Activated gamma-delta T cell treated with Interleukin-2 at 50 U/mL for 16 hours (primary cell): Measurements from ENCODE around the gene ACAP2.

Experiments
- DNase-seq: peaks from one replicate; pipeline ENCODE4 v3.0.0-alpha.2; 2020

The ACAP2 gene

GRCh38 chr3:195285372-195285771 lies 157.4 kb downstream of the ACAP2 start:
- DNase-seq = no peak

DNA sequence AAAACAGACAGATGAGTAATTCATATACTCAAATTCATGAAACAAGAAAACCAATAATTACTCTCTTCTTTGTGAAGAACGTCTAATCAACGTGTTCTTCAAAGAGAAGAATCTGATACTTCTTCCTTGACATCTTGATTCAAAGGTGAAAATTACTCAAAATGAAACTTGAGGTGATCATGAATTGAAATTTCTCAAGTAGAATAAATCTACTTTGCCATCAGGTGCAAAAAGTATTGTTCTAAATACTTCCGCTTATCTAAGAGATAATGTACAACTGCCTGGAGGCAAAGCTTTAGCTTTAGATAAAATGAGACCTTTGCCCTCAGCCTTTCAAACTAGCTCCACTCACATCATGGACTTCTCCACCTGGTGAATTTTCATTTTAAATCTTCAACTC lies 158.0 kb downstream of the ACAP2 start:
- no peak for DNase-seq

DNA sequence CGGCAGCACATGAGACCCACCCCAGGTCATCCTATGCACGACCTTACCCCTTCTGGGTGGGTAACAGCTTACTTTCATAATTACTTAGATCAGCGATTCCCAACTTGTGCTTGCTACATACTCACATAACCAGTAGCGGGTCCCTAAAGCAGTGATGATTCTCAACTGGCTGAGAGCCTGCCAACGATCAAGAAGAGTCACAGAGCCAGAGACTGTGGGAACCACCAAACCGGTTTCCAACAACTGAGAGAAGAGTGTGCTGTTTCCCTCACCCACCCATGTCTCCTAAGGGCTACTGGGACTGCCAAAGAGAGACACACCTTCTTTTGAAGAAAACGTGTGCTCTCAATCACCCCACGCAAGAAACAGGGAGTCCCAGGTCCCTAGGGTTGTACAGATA lies 159.9 kb downstream of the ACAP2 start:
- no peak for DNase-seq

- DNase-seq = no peak
Measured at GRCh38 chr3:195274259-195274966, 168.4 kb downstream of the ACAP2 start.

DNA sequence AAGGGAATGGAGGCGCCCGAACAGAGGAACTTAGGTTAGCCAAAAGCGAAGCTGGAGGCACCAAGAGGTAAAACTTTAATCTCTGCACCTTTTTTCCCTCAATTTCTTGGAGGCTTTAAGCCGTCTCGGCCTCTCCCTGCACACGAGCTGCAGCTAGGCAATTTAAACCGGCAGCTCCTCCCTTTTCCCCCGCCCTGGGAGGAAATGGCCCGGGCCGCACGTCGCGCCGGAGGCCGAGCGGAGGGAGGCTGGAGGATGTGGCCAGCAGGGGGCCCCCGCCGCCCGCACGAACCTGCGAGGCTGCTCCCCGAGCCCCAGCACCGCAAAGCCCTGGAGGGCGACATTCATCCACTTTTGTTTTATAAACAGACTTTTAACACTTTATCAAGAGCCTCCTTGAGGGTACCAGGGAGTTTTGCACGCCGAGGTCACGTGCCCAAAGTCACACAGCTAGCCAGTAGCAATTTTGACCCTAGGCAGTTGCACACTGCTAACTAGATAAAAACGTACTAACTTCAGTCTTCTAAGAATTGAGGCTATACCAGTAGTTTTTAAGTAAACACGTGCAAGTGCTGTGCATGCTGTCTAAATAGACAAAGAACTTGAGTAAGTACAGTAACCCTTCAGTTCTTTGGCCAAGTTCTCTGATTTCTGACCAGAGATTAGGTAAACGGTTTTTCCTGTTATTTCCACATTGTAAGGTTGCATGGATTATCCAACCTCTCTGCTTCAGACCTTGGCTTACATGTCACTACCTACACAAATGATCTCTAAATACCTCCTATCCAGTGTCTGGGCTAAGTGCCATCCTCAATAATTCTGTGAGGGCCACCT lies 171.2 kb downstream of the ACAP2 start:
- DNase-seq = peak; percentile 89

DNA sequence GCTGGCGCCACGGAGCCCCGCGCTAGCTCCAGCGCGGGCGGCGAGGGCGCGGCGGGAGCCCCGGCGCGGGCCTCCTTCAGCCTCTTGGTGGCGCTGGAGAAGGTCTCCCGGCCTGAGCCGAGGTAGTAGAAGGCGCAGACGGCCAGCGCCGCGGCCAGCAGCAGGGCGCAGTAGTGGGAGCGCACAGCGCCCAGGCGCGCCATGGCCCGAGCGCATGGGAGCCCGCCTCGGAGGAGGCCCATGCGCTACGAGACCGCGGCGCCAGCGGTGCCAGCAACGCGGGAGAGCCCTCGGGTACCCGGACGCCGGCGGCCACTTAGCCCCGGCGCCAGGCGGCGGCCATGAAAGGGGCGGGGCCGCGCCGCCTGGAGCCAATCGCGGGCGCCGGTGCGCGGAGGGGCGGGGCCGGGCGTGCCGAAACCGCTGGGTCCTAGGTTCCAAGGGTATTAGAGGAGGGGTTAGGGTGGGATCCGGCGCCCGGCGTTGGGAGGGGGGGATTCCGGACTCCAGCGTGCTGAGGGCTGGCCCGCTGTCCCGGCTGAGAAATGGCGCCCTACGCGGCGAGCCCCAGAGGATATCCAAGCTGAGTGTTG lies 171.9 kb downstream of the ACAP2 start, which contains the start of gene XXYLT1:
Gene XXYLT1 (minus strand): TSS at position 343 of the 593 bp plus-strand sequence. CDS start 101 bp downstream, at position 242.
- peak; percentile 87 for DNase-seq

DNA sequence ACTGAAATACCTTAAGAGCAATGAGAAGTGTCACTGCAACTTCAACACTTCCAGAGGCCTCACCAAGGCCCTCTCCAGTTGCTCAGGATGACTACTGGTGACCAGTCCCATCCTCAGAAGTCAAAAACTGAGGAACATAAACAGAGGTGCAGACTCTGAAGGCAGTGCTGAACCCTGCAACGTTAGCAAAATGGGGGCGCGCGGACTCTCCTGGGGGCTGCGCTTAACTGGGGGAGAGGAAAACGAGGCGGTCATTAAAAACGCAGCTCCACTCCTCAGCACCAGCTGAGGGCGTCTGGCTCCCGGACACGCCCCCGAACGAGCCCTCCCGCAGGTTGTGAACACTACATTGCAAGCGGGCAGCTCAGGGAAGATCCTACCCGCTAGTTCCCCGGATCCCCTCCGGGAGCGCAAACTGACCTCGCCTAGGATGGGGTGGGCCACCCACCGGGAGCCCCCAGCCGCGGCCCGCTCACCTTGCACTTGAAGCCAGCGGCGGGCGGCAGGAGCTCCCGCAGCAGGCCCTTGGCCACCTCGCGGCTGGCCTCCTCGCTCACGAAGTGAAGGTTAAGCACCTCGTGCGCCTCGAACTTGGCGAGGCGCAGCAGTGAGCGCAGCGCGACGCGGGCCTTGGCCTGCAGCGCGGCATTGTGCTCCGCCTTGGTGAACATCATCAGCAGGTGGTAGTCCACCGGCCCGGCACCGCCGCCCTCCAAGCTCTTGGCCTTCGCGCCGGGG lies 172.6 kb downstream of the ACAP2 start:
- no peak for DNase-seq

GRCh38 chr3:195269375-195270078 lies 173.3 kb downstream of the ACAP2 start:
- DNase-seq = no peak

DNA sequence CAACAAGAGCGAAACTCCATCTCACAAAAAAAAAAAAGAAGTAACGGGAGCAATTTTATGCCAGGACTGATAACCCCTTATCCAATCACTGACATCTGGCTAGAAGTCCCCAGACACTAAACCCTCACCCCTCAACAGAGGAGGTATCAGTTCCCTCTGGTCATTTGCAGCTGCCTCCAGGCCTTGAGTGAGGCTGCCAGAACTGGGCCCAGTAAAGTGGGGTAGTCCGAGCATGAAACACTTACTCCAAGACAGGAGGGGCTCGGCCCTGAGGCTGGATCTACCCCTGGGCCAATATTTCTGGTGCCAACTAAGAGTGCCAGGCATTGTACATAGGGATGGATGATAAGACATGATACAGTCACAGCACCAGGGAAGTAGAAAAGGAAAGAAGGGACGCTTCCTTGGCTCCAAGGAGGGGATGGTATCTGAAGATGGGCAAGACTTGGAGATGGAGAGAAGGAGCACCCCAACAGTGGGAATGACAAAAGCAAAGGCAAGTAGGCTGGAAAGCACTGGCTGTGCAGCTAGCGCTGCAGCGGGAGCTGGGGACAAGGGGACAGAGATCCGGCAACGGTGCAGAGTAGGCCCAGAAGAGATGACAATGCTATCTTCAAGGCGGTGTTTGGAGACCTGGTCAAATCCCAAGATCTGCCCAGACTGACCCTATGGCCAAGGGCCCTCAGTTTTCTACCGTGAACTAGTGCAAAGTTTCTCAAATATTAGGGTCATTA lies 174.1 kb downstream of the ACAP2 start:
- DNase-seq = no peak

DNA sequence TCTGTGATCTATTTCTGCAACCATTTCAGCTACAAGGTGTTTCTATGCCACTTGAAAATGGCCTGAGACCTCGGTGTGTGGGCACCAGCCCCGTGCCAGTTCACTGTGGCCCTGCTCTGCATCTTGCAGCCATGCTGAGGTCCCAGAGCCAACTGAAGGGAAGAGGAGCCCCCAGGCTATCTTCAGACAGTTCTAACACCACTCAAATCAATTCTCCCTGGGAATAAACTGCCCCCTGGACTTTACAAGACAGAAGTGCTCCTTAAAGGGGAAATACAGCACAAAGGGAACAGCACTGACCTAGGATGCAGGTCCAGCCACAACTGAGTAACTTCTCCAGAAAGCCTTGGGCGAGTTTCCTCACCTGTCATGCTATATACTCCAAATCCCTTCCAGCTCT lies 175.7 kb downstream of the ACAP2 start:
- no peak for DNase-seq

GRCh38 chr3:195266428-195266827 lies 176.4 kb downstream of the ACAP2 start:
- DNase-seq = no peak

DNA sequence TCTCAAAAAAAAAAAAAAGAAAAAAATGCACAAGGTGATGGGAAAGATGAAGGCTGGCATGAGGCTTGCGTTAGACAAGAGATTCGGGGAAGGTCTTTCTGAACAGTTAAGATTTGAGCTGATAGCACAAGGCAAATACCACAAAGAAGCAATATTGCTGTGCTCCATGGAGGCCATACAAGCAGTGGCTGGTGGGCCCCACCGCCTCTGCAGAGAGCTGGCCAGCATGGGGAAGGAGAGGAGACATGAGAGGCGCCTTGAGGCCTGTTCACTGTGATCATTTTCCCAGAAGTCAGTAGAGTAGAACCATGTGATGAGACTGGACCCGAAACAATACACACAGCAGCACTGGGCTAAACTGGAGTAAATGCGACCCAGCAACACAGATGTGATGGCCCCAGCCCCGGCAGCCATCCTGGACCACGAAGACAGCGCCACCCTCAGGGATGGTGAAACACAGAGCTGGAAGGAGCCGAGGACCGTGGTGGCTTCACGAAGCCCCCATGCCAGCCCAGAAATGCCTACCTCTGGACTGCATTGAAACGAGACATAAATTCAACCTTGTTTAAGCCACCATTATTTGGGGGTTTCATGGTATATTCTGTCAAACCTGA lies 177.3 kb downstream of the ACAP2 start:
- no peak for DNase-seq

GRCh38 chr3:195263925-195264600 lies 178.8 kb downstream of the ACAP2 start:
- no peak for DNase-seq

DNA sequence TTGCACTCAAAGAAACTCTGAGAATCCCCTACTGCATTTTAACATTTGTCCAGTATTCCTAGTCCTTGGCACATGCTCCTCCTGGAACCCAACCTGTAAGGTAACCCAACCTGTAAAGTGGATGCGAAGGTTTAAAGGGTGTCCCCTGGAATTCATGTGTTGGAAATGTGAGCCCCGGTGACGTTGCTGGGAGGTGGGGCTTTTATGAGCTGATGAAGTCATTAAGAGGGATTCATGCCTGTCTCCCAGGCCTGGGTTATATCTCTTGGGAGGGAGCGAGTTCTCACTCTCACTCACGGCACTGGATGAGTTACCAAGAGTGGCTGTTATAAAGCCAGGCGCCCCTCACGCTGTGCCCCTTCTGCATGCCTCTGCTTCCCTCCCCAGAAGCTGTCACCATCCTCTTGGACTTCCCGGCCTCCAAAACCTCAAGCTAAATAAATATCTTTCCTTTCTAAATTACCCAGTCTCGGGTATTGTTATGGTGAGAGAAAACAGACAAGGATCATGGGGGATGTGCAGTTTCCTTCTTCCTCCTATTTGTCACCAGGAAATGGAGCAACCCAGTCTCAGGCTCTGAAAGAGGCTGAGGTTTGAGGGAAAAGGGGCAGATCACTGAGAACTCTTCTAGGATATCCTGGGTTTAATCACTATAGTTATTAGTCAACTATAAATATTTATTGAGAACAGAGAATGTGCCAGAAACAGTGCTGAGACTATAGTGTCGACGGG lies 179.5 kb downstream of the ACAP2 start:
- no peak for DNase-seq

DNA sequence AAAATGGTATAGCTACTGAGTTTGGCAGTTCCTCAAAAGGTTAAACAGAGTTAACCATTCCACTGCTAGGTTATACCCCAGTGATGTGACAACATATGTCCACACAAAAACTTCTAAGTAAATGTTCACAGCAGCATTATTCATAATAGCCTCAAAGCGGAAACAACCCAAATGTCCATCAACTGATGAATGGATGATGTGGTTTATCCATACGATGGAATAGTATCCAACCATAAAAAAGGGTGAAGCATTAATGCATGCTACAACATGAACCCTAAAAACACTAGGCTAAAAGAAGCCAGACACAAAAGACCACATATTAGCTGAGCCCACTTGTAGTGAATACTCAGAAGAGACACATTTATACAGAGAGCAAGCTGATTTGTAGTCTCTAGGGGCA lies 180.9 kb downstream of the ACAP2 start:
- no peak for DNase-seq

GRCh38 chr3:195260280-195260905 lies 182.4 kb downstream of the ACAP2 start:
- peak; percentile 28 for DNase-seq

- DNase-seq = peak; percentile 91
Measured at GRCh38 chr3:195259475-195260279, 183.1 kb downstream of the ACAP2 start.

DNA sequence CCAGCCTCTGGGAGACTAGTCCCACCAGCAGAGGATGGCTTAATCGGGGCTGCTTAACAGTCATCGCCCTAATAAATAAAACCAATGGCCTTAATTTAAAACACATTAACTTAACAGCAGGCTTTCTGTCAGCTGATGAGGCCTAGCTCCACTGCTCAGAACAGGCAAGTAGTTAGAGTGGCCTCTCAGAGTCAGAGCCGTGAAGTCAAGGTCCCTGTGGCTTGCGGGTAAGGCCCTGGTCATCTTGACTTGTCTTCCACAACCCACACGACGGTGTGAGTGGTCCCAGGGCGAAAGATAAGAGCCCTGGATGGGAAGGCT lies 183.7 kb downstream of the ACAP2 start:
- DNase-seq = no peak
